Measurements from ENCODE around the gene SYNGR1. TPM values are rescaled to one million over a fixed set of nuclear protein-coding genes. Genes with fewer than 3 reads are reported as not detected.
"Not testable (repeated sequence)": the region's sequence is repeated elsewhere in the genome, so short reads cannot be mapped to it uniquely, and the experiment has no call there.

SYNGR1 gene
- total RNA-seq, 1 donor from 2014 or later, result not detected

GRCh38 chr22:39319284-39320022 lies 30.3 kb upstream of the SYNGR1 start, which contains the start of gene RPL3:
TSS of gene RPL3 (minus strand) at chr22:39319623. CDS start at chr22:39319597, 26 bp downstream.
- DNase-seq (ENCODE audit: low spot score), result peak; percentile 96
- H3K27ac Mint-ChIP-seq, result peak within 1 kb of the TSS; percentile 99
- H3K9me3 Mint-ChIP-seq, result no peaks in the 10 kb centered on the region
- H3K4me1 Mint-ChIP-seq (ENCODE audit: low read depth), result peaks cover 42% of the 10 kb centered on the region
- peaks cover 50% of the 10 kb centered on the region for H3K36me3 Mint-ChIP-seq (ENCODE audit: low read depth)
- intact Hi-C loops (cut with micrococcal nuclease), result loop anchor here (1.0 to 5.0 kb wide), 9 partner anchors 53 to 725 kb away; partner anchors contain the start of genes GTPBP1, PDGFB and RPS19BP1
- H3K27me3 Mint-ChIP-seq (ENCODE audit: insufficient read depth), result no peaks in the 10 kb centered on the region
- peak within 1 kb of the TSS; percentile 99 for H3K4me3 Mint-ChIP-seq

DNA sequence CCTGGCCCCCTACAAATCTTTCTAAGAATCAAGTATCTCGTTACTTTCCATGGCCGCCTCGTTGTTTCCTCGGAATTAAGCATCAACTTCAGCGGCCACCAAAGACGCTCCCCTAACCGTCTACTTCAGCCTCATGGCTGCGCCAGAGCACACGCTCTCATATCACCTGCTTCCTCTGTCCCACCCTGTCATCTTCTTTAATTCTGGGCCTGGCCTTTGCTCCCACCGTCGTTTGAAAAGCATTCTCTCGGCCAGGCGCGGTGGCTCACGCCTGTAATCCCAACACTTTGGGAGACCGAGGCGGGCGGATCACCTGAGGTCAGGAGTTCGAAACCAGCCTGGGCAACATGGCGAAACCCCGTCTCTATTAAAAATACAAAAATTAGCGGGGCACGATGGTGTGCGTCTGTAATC lies 29.2 kb upstream of the SYNGR1 start:
- Mint-ChIP-seq H3K36me3 (ENCODE audit: low read depth) (peaks cover 38% of the 10 kb centered on the region), H3K4me1 (ENCODE audit: low read depth) (peaks cover 37% of the 10 kb centered on the region), H3K27ac (peak overlapping the region; percentile 99), H3K4me3 (peak overlapping the region; percentile 99)
- intact Hi-C loops (cut with micrococcal nuclease); H3K27me3 Mint-ChIP-seq (ENCODE audit: insufficient read depth); DNase-seq (ENCODE audit: low spot score); H3K9me3 Mint-ChIP-seq: not testable (repeated sequence)

DNA sequence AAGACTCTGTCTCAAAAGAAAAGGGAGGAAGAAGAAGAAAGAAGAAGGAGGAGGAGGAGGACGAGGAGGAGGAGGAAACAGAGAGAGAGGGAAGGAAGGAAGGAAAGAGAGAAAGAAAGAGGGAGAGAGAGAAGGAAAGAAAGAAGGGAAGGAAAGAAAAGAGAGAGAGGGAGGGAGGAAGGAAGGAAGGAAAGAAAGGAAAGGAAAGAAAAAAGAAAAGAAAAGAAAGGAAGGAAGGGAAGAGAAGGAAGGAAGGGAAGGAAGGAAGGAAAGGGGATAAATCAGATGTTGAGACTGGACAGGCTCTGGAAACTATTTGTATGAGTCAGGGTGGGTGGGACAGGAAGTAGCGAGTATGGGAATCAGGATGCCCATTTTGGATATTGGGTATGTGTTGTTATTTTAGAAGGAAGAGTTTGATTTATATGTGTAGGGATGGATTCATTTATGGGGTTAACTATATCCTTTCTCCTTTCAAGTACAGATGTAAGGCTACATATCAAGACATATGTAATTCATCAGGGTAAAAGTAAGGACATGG lies 24.3 kb upstream of the SYNGR1 start:
- H3K27ac Mint-ChIP-seq, result no peak overlapping the region
- no peaks in the 10 kb centered on the region for H3K9me3 Mint-ChIP-seq
- H3K4me1 Mint-ChIP-seq (ENCODE audit: low read depth), result no peaks in the 10 kb centered on the region
- intact Hi-C loops (cut with micrococcal nuclease), result no loop called here
- no peaks in the 10 kb centered on the region for H3K36me3 Mint-ChIP-seq (ENCODE audit: low read depth)
- no peak overlapping the region for H3K4me3 Mint-ChIP-seq
- no peak for DNase-seq (ENCODE audit: low spot score)
- H3K27me3 Mint-ChIP-seq (ENCODE audit: insufficient read depth), result peaks cover 7% of the 10 kb centered on the region

- Mint-ChIP-seq H3K27ac (no peak overlapping the region), H3K4me1 (ENCODE audit: low read depth) (no peaks in the 10 kb centered on the region)
Observed at GRCh38 chr22:39327995-39328754, 21.6 kb upstream of the SYNGR1 start.

DNA sequence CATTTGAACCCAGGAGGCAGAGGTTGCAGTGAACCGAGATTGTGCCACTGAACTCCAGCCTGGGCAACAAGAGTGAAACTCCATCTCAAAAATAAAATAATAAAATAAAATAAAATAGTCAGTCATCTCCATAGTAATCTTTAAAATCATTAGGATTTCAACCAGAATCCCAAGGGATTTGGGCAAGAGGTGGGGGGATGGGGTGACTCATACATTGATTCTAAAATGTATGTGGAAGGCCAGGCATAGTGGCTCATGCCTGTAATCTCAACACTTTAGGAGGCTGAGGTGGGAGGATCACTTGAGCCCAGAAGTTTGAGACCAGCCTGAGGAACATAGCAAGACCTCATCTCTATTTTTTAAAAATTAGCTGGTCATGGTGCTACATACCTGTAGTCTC lies 19.2 kb upstream of the SYNGR1 start:
- H3K27ac Mint-ChIP-seq; intact Hi-C loops (cut with micrococcal nuclease); DNase-seq (ENCODE audit: low spot score); H3K4me1 Mint-ChIP-seq (ENCODE audit: low read depth); H3K36me3 Mint-ChIP-seq (ENCODE audit: low read depth); H3K4me3 Mint-ChIP-seq; H3K9me3 Mint-ChIP-seq: not testable (repeated sequence)
- H3K27me3 Mint-ChIP-seq (ENCODE audit: insufficient read depth), result peaks cover 10% of the 10 kb centered on the region

More at GRCh38 chr22:39327995-39328754, 21.6 kb upstream of the SYNGR1 start:
- Mint-ChIP-seq H3K9me3 (no peaks in the 10 kb centered on the region), H3K4me3 (no peak overlapping the region), H3K36me3 (ENCODE audit: low read depth) (no peaks in the 10 kb centered on the region), H3K27me3 (ENCODE audit: insufficient read depth) (peaks cover 7% of the 10 kb centered on the region)
- no peak for DNase-seq (ENCODE audit: low spot score)
- intact Hi-C loops (cut with micrococcal nuclease), result no loop called here

GRCh38 chr22:39332441-39333064 lies 17.2 kb upstream of the SYNGR1 start:
- peaks cover 6% of the 10 kb centered on the region for H3K27me3 Mint-ChIP-seq (ENCODE audit: insufficient read depth)
- H3K27ac Mint-ChIP-seq, result no peak overlapping the region
- no peaks in the 10 kb centered on the region for H3K4me1 Mint-ChIP-seq (ENCODE audit: low read depth)
- no peak for DNase-seq (ENCODE audit: low spot score)
- intact Hi-C loops (cut with micrococcal nuclease), result no loop called here
- no peaks in the 10 kb centered on the region for H3K9me3 Mint-ChIP-seq
- H3K4me3 Mint-ChIP-seq, result no peak overlapping the region
- no peaks in the 10 kb centered on the region for H3K36me3 Mint-ChIP-seq (ENCODE audit: low read depth)

DNA sequence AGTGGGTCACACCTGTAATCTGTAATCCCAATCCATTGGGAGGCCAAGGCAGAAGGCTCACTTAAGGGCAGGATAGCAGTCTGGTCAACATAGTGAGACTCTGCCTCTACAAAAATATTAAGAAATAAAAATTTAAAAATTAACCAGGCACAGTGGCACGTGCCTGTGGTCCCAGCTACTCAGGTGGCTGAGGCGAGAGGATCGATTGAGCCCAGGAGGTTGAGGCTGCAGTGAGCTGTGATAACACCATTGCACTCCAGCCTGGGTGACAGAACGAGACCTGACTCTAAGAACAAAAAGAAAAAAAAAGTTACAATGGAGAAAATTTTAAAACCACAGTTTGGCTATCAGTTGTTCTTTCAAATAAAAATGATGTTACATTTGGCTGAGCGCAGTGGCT lies 13.4 kb upstream of the SYNGR1 start:
- H3K4me3 Mint-ChIP-seq, result no peak overlapping the region

DNA sequence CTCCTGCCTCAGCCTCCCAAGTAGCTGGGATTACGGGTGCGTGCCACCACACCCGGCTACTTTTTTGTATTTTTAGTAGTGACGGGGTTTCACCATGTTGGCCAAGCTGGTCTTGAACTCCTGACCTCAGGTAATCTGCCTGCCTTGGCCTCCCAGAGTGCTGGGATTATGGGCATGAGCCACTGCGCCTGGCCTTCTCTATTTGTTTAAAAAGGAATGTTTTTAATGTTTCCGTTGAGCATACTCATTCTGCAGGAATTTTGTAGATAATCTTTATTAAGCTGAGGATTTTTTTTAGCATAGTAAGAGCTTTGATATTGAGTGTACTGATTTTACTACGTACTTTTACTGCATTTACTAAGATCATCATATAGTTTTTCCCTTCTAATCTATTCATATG lies 10.0 kb upstream of the SYNGR1 start:
- intact Hi-C loops (cut with micrococcal nuclease), result loop anchor here (10.0 kb wide), 1 partner anchor 695 kb away; no protein-coding TSS in a partner anchor
- H3K27me3 Mint-ChIP-seq (ENCODE audit: insufficient read depth), result peaks cover 20% of the 10 kb centered on the region
- not testable (repeated sequence) for H3K27ac Mint-ChIP-seq; H3K36me3 Mint-ChIP-seq (ENCODE audit: low read depth); H3K9me3 Mint-ChIP-seq; DNase-seq (ENCODE audit: low spot score); H3K4me3 Mint-ChIP-seq; H3K4me1 Mint-ChIP-seq (ENCODE audit: low read depth)

More for the DNA sequence above, 13.4 kb upstream of the SYNGR1 start:
- peaks cover 10% of the 10 kb centered on the region for H3K27me3 Mint-ChIP-seq (ENCODE audit: insufficient read depth)
- H3K36me3 Mint-ChIP-seq (ENCODE audit: low read depth), result no peaks in the 10 kb centered on the region
- no peak overlapping the region for H3K27ac Mint-ChIP-seq
- no peak for DNase-seq (ENCODE audit: low spot score)
- H3K9me3 Mint-ChIP-seq, result no peaks in the 10 kb centered on the region
- no peaks in the 10 kb centered on the region for H3K4me1 Mint-ChIP-seq (ENCODE audit: low read depth)
- intact Hi-C loops (cut with micrococcal nuclease), result no loop called here

DNA sequence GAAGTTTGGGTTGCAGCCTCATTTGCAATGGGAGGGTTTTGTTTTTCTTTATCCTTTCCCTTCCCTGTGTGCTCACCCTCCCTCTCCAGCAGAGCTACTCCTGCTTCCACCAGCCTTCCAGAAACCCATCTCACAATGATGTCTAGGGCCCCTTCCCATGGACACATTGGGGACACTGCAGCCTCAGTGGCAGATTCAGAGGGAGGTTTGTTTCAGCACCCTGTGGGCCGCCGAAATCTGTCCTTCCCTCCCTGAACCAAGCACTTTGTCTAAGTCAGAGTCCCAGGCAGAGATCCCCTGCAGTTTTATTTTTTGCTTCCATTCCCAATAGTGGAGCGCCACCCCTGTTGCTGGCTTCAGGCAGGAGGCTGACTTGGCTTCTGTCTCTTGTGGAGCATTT lies 8.6 kb upstream of the SYNGR1 start:
- DNase-seq (ENCODE audit: low spot score), result no peak
- no peak overlapping the region for H3K4me3 Mint-ChIP-seq
- intact Hi-C loops (cut with micrococcal nuclease), result loop anchor here (10.0 kb wide), 1 partner anchor 694 kb away; no protein-coding TSS in a partner anchor
- H3K27me3 Mint-ChIP-seq (ENCODE audit: insufficient read depth), result peaks cover 20% of the 10 kb centered on the region
- no peak overlapping the region for H3K27ac Mint-ChIP-seq
- H3K9me3 Mint-ChIP-seq, result no peaks in the 10 kb centered on the region
- no peaks in the 10 kb centered on the region for H3K4me1 Mint-ChIP-seq (ENCODE audit: low read depth)
- no peaks in the 10 kb centered on the region for H3K36me3 Mint-ChIP-seq (ENCODE audit: low read depth)

GRCh38 chr22:39343259-39344045 lies 6.3 kb upstream of the SYNGR1 start:
- intact Hi-C loops (cut with micrococcal nuclease), result loop anchor here (1.0 to 10.0 kb wide), 2 partner anchors 186 to 691 kb away; no protein-coding TSS in a partner anchor
- Mint-ChIP-seq H3K4me3 (no peak overlapping the region), H3K4me1 (ENCODE audit: low read depth) (no peaks in the 10 kb centered on the region), H3K27me3 (ENCODE audit: insufficient read depth) (peaks cover 27% of the 10 kb centered on the region), H3K36me3 (ENCODE audit: low read depth) (no peaks in the 10 kb centered on the region), H3K27ac (no peak overlapping the region), H3K9me3 (no peaks in the 10 kb centered on the region)
- DNase-seq (ENCODE audit: low spot score), result peak; percentile 42

DNA sequence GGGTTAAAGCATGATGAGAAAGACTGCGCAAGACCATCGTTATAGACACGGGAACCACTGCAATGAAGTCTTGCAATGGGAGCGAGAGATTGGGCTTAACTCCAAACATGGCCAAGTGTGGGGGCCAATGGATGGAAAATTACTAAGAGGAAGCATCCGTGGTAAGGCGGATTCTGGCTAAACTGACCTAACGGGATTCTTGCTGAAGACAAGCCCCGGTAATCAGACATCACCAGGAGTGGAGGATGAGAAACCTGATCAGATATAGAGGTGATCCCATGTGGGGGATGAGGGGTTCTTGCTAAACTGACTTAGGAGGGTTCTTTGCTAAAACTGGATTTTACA lies 5.8 kb upstream of the SYNGR1 start:
- no peak overlapping the region for H3K27ac Mint-ChIP-seq
- DNase-seq (ENCODE audit: low spot score), result no peak
- H3K9me3 Mint-ChIP-seq, result no peaks in the 10 kb centered on the region
- H3K27me3 Mint-ChIP-seq (ENCODE audit: insufficient read depth), result peaks cover 30% of the 10 kb centered on the region
- H3K4me3 Mint-ChIP-seq, result no peak overlapping the region
- no peaks in the 10 kb centered on the region for H3K4me1 Mint-ChIP-seq (ENCODE audit: low read depth)
- intact Hi-C loops (cut with micrococcal nuclease), result loop anchor here (10.0 kb wide), 1 partner anchor 691 kb away; no protein-coding TSS in a partner anchor
- H3K36me3 Mint-ChIP-seq (ENCODE audit: low read depth), result no peaks in the 10 kb centered on the region

GRCh38 chr22:39345231-39345630 lies 4.6 kb upstream of the SYNGR1 start:
- no peak overlapping the region for H3K27ac Mint-ChIP-seq
- H3K4me1 Mint-ChIP-seq (ENCODE audit: low read depth), result no peaks in the 10 kb centered on the region
- no peaks in the 10 kb centered on the region for H3K36me3 Mint-ChIP-seq (ENCODE audit: low read depth)
- no peak overlapping the region for H3K4me3 Mint-ChIP-seq
- no peaks in the 10 kb centered on the region for H3K9me3 Mint-ChIP-seq
- no peak for DNase-seq (ENCODE audit: low spot score)
- intact Hi-C loops (cut with micrococcal nuclease), result loop anchor here (10.0 kb wide), 1 partner anchor 690 kb away; no protein-coding TSS in a partner anchor
- peaks cover 32% of the 10 kb centered on the region for H3K27me3 Mint-ChIP-seq (ENCODE audit: insufficient read depth)

Data from activated T-helper 1 cell treated with anti-CD3 and anti-CD28 coated beads, Interleukin-12 subunit alpha, Interleukin-12 subunit beta, Interleukin-2, Interleukin-4 antibody, amounts not matched to agents 30 ng/mL and 10 ng/mL and 1 ng/mL, durations not matched to agents 14 hours and 24 hours and 36 hours (primary cell).